GM21381 (cell line): ENCODE results near the gene PALLD.

Source experiments
- ATAC-seq: cut with Tn5 transposase; IDR thresholded peaks from one replicate; pipeline ENCODE4 v1.9.1; 2021; ENCODE audit warnings: mild to moderate bottlenecking, moderate library complexity; ENCODE audit not compliant: unreplicated experiment

Gene PALLD

GRCh38 chr4:168837922-168838321 is 341.1 kb downstream of the PALLD start:
- no peak for ATAC-seq

DNA sequence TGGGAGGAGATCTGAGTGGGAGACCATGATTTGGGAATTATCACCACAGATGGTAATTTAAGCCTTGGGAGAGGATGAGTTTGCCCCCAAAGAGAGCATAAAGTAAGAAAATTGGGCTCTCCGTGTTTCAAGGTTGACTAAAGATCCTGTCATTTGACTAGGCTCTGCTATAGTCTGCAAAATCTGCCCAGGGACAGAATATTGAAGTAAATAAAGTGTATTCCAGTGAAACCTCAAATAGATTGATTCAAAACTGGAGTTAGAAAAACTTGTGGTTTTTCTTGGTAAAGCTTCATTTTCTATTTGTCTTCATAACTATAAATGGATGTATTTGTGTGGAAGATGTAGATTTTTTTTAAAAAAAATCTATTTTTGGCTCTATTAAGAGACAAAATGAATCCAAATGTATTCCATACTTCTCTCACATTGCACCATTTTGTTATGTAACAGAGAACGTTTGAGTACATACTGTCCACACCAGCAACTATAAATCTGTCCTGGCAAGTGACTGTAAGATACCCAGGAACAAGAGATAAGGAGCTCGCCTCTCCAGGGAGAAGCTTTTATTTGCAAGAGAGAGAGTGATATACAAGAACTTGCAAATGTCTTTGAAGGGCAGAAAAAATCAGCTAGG is 343.0 kb downstream of the PALLD start:
- ATAC-seq, result no peak

DNA sequence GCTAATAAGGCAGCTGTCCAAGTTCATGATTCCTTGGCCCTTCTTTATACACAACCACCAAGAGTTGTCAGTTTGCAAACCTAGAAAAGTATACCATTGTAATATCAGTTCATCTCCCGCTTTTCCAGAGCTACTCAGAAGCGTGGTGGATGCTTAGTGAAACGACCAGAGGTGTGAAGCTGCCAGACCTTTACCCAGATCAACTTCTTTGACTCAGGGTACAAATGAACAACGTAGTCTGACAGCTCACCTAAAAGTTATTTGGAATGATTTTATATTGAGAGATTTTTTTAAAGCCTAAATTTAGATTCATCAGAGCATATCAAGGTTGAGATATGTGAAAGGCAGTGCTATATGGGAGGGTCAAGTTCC is 343.5 kb downstream of the PALLD start:
- no peak for ATAC-seq

DNA sequence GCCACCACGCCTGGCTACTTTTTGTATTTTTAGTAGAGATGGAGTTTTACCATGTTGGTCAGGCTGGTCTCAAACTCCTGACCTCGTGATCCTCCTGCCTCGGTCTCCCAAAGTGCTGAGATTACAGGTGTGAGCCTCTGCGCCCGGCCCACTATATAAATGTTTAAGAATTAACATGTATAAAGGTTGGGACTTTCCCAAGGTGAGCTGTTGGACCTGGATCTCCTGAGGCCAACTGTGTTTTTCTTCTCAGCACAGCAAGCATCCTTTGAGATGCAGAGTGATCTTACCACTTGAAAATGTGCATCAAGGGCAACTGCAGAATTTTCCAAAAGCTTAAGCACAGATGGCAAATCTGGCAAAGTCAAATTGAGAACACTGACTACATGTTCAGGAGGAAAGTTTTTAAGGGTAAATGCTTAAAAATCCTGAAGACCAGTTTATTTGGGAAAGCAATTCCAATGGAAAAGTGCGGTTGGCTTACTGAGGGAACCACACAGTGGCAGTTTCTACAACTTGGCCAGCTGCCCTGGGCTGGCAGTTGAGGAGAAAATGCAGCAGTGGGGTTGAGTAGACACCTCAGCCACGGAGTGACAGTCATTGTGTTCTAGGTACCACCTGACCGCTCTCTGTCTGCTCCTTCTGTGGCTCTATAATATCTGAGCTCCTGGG is 344.3 kb downstream of the PALLD start:
- no peak for ATAC-seq

GRCh38 chr4:168841672-168842019 is 344.8 kb downstream of the PALLD start:
- ATAC-seq, result no peak

GRCh38 chr4:168842186-168842585 is 345.3 kb downstream of the PALLD start:
- no peak for ATAC-seq

DNA sequence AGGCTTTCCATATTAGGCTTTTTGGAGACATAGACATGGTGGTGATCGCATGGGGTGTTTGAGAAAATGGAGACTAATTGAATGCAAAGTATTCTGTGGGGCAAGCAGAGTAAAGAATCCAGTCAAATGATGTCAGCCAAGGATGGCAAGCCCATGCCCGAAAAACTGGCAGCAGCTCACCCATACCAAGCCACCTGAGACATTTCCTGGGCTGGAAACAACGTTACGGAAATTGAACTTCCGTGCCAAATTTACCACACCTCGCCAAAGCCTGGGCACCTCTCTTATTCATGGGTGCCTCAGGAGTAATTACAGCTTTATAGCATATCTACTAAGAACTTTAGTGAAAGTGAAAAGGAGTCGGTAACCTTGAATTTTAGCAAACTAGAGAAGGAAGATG is 346.8 kb downstream of the PALLD start:
- ATAC-seq, result no peak

DNA sequence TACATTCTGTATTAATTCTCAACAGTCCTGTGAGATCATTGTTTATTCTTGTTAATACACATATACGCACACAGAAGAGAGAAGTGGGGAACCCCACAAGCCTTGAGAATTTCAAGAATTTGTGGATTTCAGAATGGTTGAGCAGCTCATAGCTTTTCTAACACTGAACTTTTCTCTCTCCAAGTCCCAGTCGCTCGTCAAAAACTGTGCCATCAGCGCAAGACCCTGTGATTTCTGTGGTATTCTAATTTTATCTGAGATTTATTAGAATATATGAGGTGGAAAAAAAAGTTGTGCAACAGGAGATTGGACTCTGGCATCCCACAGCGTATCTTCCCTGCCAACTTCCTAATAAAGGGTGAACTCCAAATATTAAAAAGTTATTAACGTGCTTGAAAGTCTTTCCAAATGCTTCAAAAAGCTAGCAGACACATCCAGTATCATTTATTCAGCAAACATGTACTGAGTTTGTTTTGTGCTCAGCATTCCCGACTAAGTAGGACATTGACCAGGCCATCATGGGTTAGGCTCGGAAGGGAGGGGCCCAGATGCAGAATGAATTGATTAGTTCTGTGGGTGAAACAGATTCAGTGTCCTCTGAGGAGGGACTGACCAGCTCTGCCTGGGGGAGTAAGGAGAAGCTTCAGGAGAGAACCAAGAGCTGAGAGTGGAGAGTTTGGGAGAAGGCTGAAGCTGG is 347.6 kb downstream of the PALLD start:
- no peak for ATAC-seq

DNA sequence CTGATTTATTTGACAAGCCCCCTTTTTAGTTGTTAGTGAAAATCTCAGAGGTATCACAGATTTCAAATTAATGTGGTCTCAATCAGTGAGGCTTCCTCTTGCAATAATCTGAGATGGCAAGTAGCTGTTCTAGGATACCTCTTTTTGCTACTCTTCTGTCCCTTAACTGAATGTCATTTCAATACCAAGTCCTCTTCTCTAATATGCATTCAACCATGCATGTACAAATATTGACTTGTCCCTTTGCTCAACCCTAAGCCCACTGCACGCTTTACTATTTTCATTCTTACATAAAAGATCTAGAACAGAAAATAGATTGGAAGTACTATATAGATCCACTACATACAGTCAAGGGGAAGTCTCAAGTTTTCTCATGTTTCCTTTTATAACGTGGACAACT is 349.0 kb downstream of the PALLD start:
- ATAC-seq, result no peak

- ATAC-seq, result no peak
Measured at GRCh38 chr4:168846414-168846813, 349.6 kb downstream of the PALLD start.

DNA sequence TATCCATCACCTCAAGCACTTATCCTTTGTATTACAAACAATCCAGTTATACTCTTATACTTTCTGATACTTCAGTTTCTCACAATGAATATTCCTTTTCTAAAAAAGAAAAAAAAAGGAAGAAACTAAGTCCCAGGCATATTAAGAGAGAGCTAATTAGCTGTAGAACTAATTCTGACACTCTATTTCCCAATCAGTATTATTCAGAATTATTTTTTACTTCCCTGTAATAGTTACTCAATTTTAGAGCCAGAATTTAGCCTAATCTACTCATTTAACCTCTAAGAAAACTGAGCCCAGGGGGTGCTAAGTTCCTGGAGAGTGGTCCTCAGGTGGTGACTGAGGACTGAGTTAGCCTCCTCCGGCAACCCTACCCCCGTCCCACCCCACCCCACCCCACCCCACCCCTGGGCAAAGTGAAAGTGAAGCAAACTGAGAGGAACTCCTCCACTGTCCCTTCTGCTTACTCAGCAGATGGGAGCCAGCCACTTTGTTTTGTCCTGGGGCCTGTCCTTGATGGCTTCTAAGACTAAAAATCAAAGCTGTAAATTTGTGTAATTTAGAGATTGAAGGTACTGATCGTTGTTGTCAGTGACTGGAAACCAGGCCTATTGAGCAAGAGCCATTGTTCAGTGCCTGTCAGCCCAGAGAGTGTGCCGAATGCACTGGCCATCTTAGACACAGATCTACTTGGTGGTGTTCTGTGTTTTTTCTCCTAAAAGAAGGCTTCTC is 351.1 kb downstream of the PALLD start:
- ATAC-seq, result no peak

GRCh38 chr4:168849030-168849675 is 352.3 kb downstream of the PALLD start:
- no peak for ATAC-seq

DNA sequence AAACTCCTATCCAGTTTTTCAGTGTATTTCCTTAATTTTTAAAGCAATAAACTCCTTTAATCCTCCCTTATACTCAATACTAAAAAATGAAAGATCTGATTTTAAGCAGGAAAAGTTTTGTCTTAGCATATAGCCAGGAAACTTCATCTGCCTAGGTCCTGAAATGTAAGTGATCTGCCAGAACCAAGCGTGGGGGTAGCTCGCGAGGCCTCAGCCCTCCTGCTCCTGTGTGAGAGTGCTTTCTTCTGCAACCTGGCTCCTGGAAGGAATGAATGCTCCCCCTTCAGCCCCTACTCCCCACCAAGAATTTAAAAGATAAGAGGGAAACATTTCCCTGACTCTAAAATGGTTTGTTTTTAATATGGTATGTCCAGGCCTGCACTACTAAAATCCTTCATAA is 353.1 kb downstream of the PALLD start:
- no peak for ATAC-seq

DNA sequence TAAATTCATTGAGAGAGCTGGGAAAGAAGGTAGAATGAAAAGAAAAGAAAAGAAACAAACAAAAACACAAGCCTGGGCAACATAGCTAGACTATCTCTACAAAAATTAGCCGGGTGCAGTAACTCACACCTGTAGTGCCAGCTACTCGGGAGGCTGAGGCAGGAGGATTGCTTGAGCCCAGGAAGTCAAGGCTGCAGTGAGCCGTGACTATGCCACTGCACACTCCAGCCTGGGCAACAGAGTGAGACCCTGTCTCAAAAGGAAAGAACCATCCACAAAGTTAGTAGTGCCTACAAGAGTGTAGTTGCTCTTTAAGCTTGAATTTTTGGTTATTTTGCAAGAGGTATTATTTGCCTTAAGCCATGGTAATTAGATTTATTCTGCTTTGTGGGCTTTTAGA is 355.5 kb downstream of the PALLD start:
- ATAC-seq, result no peak

DNA sequence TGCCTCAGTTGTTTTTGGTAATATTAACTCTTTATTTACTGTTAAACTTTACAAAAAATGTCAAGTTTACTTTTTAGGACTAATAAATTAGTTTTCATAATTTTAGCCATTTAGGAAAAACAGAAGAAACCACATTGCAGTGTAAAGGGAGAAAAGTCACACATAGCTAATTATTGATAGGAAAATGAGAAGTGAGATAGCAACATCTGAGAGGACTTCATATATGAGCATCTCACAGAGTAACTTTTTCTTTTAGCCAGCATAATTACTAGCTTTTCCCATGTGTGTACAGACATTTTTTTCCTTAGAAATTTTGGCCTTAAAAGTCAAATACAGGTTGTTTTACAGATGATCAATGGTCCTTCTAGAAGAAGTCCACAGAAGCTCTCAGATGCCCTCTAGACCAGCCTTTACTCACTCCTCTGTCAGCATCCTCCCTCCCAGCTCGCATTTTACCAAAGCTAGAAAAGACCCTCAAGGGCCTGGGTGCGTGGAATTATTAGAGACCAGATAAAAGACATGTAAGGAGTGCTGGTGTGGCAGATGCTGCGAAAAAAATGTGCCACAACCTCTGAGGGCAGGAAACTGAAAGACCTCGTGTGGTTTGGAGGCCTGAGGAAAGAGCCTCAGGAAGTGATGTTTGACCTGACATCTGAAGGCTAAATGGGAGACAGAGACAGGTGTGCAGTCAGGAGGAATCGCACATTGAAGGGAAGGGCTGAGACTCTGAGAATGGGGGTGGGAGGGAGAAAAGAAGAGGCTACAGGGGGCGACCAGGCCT is 356.3 kb downstream of the PALLD start:
- peak; percentile 75 for ATAC-seq

- peak; percentile 44 for ATAC-seq
Measured at GRCh38 chr4:168853770-168854169, 356.9 kb downstream of the PALLD start.

GRCh38 chr4:168854350-168854921 is 357.6 kb downstream of the PALLD start:
- ATAC-seq, result no peak

DNA sequence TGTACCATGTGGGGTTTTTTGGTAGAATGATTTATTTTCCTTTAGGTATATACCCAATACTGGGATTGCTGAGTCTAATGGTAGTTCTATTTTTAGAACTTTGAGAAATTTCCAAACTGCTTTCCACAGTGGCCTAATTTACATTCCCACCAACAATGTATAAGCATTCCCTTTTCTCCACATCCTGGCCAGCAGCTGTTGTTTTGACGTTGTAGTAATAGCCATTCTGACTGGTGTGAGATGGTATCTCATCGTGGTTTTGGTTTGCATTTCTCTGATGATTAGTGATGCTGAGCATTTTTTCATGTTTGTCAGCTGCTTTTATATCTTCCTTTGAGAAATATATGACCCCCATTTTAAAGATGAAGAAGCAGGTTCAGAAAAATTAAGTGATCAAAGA is 359.5 kb downstream of the PALLD start:
- ATAC-seq, result no peak

- ATAC-seq, result no peak
Measured at GRCh38 chr4:168857009-168857408, 360.2 kb downstream of the PALLD start.
